Endothelial cell of umbilical vein (primary cell): Measurements from ENCODE around the gene CCT4. TPM values are rescaled to one million over a fixed set of nuclear protein-coding genes. Genes with fewer than 3 reads are reported as not detected.

Experiments used
- BruUV-seq: library from RNA; stranded (reverse); fragments of 400-500 nt; replicated peaks from 2 replicates; lab custom pipeline; 2021; lab: Mats Ljungman, UMichigan
- CTCF ChIA-PET: fragments of 300-600, 350-600 bp; sonication (Branson Sonifier 250); formaldehyde crosslinking; loops from one replicate; lab custom pipeline; 2021; ENCODE audit warnings: antibody characterized with exemption, inconsistent platforms; lab: Charles Lee
- POLR2A ChIA-PET: fragments of 300-600, 350-600 bp; sonication (Branson Sonifier 250); formaldehyde crosslinking; loops from one replicate; lab custom pipeline; 2021; ENCODE audit warnings: antibody characterized with exemption, inconsistent platforms; lab: Charles Lee
- DNase-seq: peaks from one replicate; pipeline ENCODE4 v3.0.0-alpha.2; 2011; ENCODE audit warnings: low read depth, low spot score
- FAIRE-seq: peaks from 2 replicates; lab custom pipeline; 2011; peaks lifted over from hg19 to GRCh38; lab: Jason Lieb, UNC
- H2AFZ ChIP-seq: 2 replicates; pipeline ENCODE4 v1.6.0; 2012; ENCODE audit warnings: low read depth, low read length, control low read depth, inconsistent platforms
- H3K27ac ChIP-seq: 2 replicates; pipeline ENCODE4 v1.5.1; 2011; ENCODE audit warnings: low read depth, mild to moderate bottlenecking, control low read depth, low read length, moderate library complexity; ENCODE audit not compliant: insufficient read depth
- H3K27me3 ChIP-seq, 2 experiments: 2 replicates each; pipeline versions ENCODE4 v1.6.0 to v1.6.1; 2011; ENCODE audit warnings: low read length in 2 of 2, mixed read lengths in 1 of 2; ENCODE audit not compliant: control insufficient read depth in 2 of 2, insufficient read depth in 2 of 2
- H3K36me3 ChIP-seq, 2 experiments: 2 replicates in 1 of 2; 3 replicates in 1 of 2; pipeline ENCODE4 v1.5.1; 2011; ENCODE audit warnings: low read length in 2 of 2, mild to moderate bottlenecking in 1 of 2, moderate library complexity in 1 of 2; ENCODE audit not compliant: control insufficient read depth in 2 of 2, insufficient read depth in 2 of 2; ENCODE audit errors: extremely low read depth in 1 of 2
- H3K4me1 ChIP-seq: 3 replicates; pipeline ENCODE4 v1.5.1; 2011; ENCODE audit warnings: mild to moderate bottlenecking, low read length; ENCODE audit not compliant: control insufficient read depth, insufficient read depth; ENCODE audit errors: extremely low read depth
- H3K4me2 ChIP-seq: 2 replicates; pipeline ENCODE4 v1.6.1; 2011; ENCODE audit warnings: low read length, control low read depth, mixed read lengths; ENCODE audit not compliant: insufficient read depth
- H3K4me3 ChIP-seq, 3 experiments: fragments of 200-600 bp in 1 of 3; sonication (generic), shearing (Covaris generic) in 1 of 3; replicated peaks in 1 of 3; 2 replicates each; pipeline ENCODE4 v1.5.1; 2011 to 2016; ENCODE audit warnings: control low read depth in 3 of 3, low read length in 3 of 3, mild to moderate bottlenecking in 2 of 3, inconsistent platforms in 1 of 3, low read depth in 1 of 3, moderate library complexity in 1 of 3; ENCODE audit not compliant: insufficient read depth in 1 of 3
- H3K79me2 ChIP-seq: 2 replicates; pipeline ENCODE4 v1.6.0; 2012; ENCODE audit warnings: low read length, inconsistent platforms; ENCODE audit not compliant: control insufficient read depth, insufficient read depth
- H3K9ac ChIP-seq: replicated peaks from 2 replicates; pipeline ENCODE3; 2011; ENCODE audit warnings: low read length, control low read depth; ENCODE audit not compliant: insufficient read depth; ENCODE audit errors: extremely low read depth
- H3K9me1 ChIP-seq: replicated peaks from 3 replicates; pipeline ENCODE4 v1.6.0; 2011; ENCODE audit warnings: mild to moderate bottlenecking, low read length; ENCODE audit not compliant: control insufficient read depth, insufficient read depth; ENCODE audit errors: extremely low read depth
- H3K9me3 ChIP-seq: replicated peaks from 2 replicates; pipeline ENCODE4 v1.5.1; 2012; ENCODE audit warnings: low read length, inconsistent platforms; ENCODE audit not compliant: control insufficient read depth, insufficient read depth
- H4K20me1 ChIP-seq: replicated peaks from 2 replicates; pipeline ENCODE3; 2011; ENCODE audit warnings: mild to moderate bottlenecking, low read length; ENCODE audit not compliant: control insufficient read depth, insufficient read depth; ENCODE audit errors: extremely low read depth
- EZH2 ChIP-seq: IDR thresholded peaks from 2 replicates; pipeline ENCODE4 v1.6.1; 2012; ENCODE audit warnings: borderline replicate concordance, low read depth, mild to moderate bottlenecking, moderate library complexity, low read length, inconsistent platforms; ENCODE audit not compliant: severe bottlenecking
- FOS ChIP-seq: IDR thresholded peaks from 2 replicates; pipeline ENCODE4 v1.6.1; 2011; ENCODE audit warnings: mild to moderate bottlenecking, low read length, moderate library complexity, borderline replicate concordance; ENCODE audit not compliant: insufficient read depth
- GATA2 ChIP-seq: IDR thresholded peaks from 2 replicates; pipeline ENCODE4 v1.7.0; 2011; ENCODE audit warnings: low read depth, mild to moderate bottlenecking, moderate library complexity, mixed read lengths, low read length; ENCODE audit not compliant: insufficient read length, insufficient read depth
- JUN ChIP-seq: IDR thresholded peaks from 2 replicates; pipeline ENCODE4 v1.6.1; 2011; ENCODE audit warnings: borderline replicate concordance, low read depth; ENCODE audit not compliant: insufficient read length, insufficient read depth
- MYC ChIP-seq: IDR thresholded peaks from one replicate; pipeline ENCODE4 v1.6.1; 2011; ENCODE audit warnings: mild to moderate bottlenecking, low read depth, low read length
- POLR2A ChIP-seq: IDR thresholded peaks from 2 replicates; pipeline ENCODE4 v1.6.1; 2012; ENCODE audit warnings: low read depth, mild to moderate bottlenecking, control low read depth, low read length
- POLR2AphosphoS5 ChIP-seq: IDR thresholded peaks from 2 replicates; pipeline ENCODE4 v1.6.1; 2012; ENCODE audit warnings: low read depth, mild to moderate bottlenecking, control low read depth, low read length, moderate library complexity; ENCODE audit not compliant: insufficient read depth
- dilution Hi-C: fragments of 300-500 bp; cut with MboI; formaldehyde crosslinking; loops from one replicate; pipeline ENCODE4 v1.15.0; 2019; ENCODE audit warnings: low sequenced_read_pairs; ENCODE audit not compliant: extremely low pct_ligation_motif_present
- intact Hi-C: fragments of 100-400 bp; cut with micrococcal nuclease; formaldehyde crosslinking; loops from one replicate; pipeline ENCODE4 v1.10.0; 2022
- polyA plus RNA-seq, 4 experiments: library from polyadenylated mRNA; depleted of rRNA in 3 of 4; stranded (reverse) in 3 of 4; unstranded in 1 of 4; fragments of >200 nt; gene quantifications; 2 replicates each; pipeline versions ENCODE4 v1.2.1 to v1.2.3, GENCODE V29; 2011 to 2012; ENCODE audit warnings: missing spikeins in 1 of 4
- total RNA-seq: library from RNA; stranded (reverse); gene quantifications from 2 replicates; pipeline ENCODE4 v1.2.3, GENCODE V29; 2021
- TF ChIP-seq, protein P1 (sequence below): IDR thresholded peaks from 2 replicates; pipeline ENCODE4 v1.6.1; 2011; ENCODE audit not compliant: insufficient read depth, insufficient read length
- TF ChIP-seq, protein P2 (sequence below), 2 donors: IDR thresholded peaks; 1 replicate in 1 of 2; 2 replicates in 1 of 2; pipeline ENCODE4 v1.5.1; 2011; ENCODE audit warnings: low read length in 2 of 2, mild to moderate bottlenecking in 2 of 2, moderate library complexity in 2 of 2, control low read depth in 1 of 2, inconsistent platforms in 1 of 2, low read depth in 1 of 2; ENCODE audit not compliant: insufficient read depth in 1 of 2; ENCODE audit errors: extremely low read depth in 1 of 2

Gene CCT4
- total and polyA plus RNA-seq, 2 donors (not counting 3 experiments of a cell fraction or from before 2014, with no cell fraction given): 78.5 to 220 TPM

DNA sequence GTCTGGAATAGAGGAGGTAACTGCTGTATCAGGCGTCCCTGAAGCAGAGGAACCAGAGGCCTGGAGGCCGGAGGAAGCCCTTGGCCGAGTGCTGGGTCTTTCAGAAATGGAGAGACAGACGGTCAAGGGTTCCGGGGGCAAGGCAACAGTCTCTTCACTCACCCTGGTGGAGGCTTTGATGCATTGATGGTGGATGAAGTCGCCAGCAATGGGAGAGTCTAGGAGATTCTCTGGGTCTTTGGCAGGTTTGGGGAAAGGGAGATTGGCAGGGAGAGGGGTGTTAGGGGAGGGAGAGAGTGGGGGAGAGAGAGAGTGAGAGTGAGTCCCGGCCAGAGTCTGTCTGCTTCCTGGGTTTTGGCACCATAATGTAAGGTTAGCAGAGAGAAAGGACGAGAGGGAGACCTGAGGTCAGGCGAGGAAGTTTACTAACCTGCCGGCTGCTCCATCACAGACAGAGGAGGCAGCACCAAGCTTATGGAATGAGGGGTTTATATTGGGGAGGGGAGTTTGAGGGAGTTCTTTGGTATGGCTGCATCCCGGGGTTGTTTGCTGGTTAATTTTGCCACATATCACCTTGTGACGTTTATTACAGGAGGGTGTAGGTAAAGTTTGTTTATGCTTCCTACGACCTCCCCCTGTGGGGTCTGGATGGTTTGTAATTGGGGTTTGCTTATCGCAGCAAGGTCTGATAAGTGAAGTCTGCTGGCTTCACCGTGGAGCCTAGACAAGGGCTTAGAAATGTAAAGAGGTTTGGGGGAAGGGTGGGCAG lies 36.6 kb upstream of the CCT4 start:
- H3K27me3 ChIP-seq: no peaks in the 10 kb centered on the region
- no peak overlapping the region for H3K9ac ChIP-seq
- H3K4me1 ChIP-seq: no peaks in the 10 kb centered on the region
- DNase-seq (no peak), FAIRE-seq (no peak)
- dilution Hi-C loops (no loop called here), intact Hi-C loops (no loop called here)
- no peak overlapping the region for H2AFZ ChIP-seq
- no peaks in the 10 kb centered on the region for H3K79me2 ChIP-seq
- ChIA-PET CTCF (no interaction called here), POLR2A (no interaction called here)
- peaks cover 0 to 2% of the 10 kb centered on the region in 2 experiments for H3K36me3 ChIP-seq
- TF ChIP-seq FOS: no peak
- TF ChIP-seq MYC: no peak
- no peak for TF ChIP-seq POLR2A
- TF ChIP-seq, protein P1, sequence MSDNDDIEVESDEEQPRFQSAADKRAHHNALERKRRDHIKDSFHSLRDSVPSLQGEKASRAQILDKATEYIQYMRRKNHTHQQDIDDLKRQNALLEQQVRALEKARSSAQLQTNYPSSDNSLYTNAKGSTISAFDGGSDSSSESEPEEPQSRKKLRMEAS: no peak
- TF ChIP-seq EZH2: no peak
- no peak for TF ChIP-seq POLR2AphosphoS5
- TF ChIP-seq, protein P2, sequence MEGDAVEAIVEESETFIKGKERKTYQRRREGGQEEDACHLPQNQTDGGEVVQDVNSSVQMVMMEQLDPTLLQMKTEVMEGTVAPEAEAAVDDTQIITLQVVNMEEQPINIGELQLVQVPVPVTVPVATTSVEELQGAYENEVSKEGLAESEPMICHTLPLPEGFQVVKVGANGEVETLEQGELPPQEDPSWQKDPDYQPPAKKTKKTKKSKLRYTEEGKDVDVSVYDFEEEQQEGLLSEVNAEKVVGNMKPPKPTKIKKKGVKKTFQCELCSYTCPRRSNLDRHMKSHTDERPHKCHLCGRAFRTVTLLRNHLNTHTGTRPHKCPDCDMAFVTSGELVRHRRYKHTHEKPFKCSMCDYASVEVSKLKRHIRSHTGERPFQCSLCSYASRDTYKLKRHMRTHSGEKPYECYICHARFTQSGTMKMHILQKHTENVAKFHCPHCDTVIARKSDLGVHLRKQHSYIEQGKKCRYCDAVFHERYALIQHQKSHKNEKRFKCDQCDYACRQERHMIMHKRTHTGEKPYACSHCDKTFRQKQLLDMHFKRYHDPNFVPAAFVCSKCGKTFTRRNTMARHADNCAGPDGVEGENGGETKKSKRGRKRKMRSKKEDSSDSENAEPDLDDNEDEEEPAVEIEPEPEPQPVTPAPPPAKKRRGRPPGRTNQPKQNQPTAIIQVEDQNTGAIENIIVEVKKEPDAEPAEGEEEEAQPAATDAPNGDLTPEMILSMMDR (IDR thresholded peaks at IDR 0.05; ENCODE audit: extremely low read depth in 1 of 2, insufficient read depth in 1 of 2, low read depth in 1 of 2, low read length in 2 of 2): no peak
- no peak for TF ChIP-seq JUN
- no peak for TF ChIP-seq GATA2
- no peaks in the 10 kb centered on the region for H3K9me3 ChIP-seq
- no peaks in the 10 kb centered on the region for H4K20me1 ChIP-seq
- no peaks in the 10 kb centered on the region for H3K9me1 ChIP-seq
- no peak overlapping the region for H3K4me3 ChIP-seq
- no TSS peak for BruUV-seq
- H3K27ac ChIP-seq: no peak overlapping the region
- H3K4me2 ChIP-seq: no peak overlapping the region
